Endothelial cell of umbilical vein (primary cell): ENCODE measurements around the gene EXOC3L1. TPM values are rescaled to one million over a fixed set of nuclear protein-coding genes. Genes with fewer than 3 reads are reported as not detected.

Source experiments
- BruUV-seq: library from RNA; stranded (reverse); fragments of 400-500 nt; replicated peaks from 2 replicates; lab custom pipeline; 2021; lab: Mats Ljungman, UMichigan
- CTCF ChIA-PET: fragments of 300-600, 350-600 bp; sonication (Branson Sonifier 250); formaldehyde crosslinking; loops from one replicate; lab custom pipeline; 2021; ENCODE audit warnings: antibody characterized with exemption, inconsistent platforms; lab: Charles Lee
- POLR2A ChIA-PET: fragments of 300-600, 350-600 bp; sonication (Branson Sonifier 250); formaldehyde crosslinking; loops from one replicate; lab custom pipeline; 2021; ENCODE audit warnings: antibody characterized with exemption, inconsistent platforms; lab: Charles Lee
- DNase-seq: peaks from one replicate; pipeline ENCODE4 v3.0.0-alpha.2; 2011; ENCODE audit warnings: low read depth, low spot score
- FAIRE-seq: peaks from 2 replicates; lab custom pipeline; 2011; peaks lifted over from hg19 to GRCh38; lab: Jason Lieb, UNC
- H2AFZ ChIP-seq: 2 replicates; pipeline ENCODE4 v1.6.0; 2012; ENCODE audit warnings: low read depth, low read length, control low read depth, inconsistent platforms
- H3K27ac ChIP-seq: 2 replicates; pipeline ENCODE4 v1.5.1; 2011; ENCODE audit warnings: low read depth, mild to moderate bottlenecking, control low read depth, low read length, moderate library complexity; ENCODE audit not compliant: insufficient read depth
- H3K27me3 ChIP-seq, 2 experiments: 2 replicates each; pipeline versions ENCODE4 v1.6.0 to v1.6.1; 2011; ENCODE audit warnings: low read length in 2 of 2, mixed read lengths in 1 of 2; ENCODE audit not compliant: control insufficient read depth in 2 of 2, insufficient read depth in 2 of 2
- H3K36me3 ChIP-seq, 2 experiments: 2 replicates in 1 of 2; 3 replicates in 1 of 2; pipeline ENCODE4 v1.5.1; 2011; ENCODE audit warnings: low read length in 2 of 2, mild to moderate bottlenecking in 1 of 2, moderate library complexity in 1 of 2; ENCODE audit not compliant: control insufficient read depth in 2 of 2, insufficient read depth in 2 of 2; ENCODE audit errors: extremely low read depth in 1 of 2
- H3K4me1 ChIP-seq: 3 replicates; pipeline ENCODE4 v1.5.1; 2011; ENCODE audit warnings: mild to moderate bottlenecking, low read length; ENCODE audit not compliant: control insufficient read depth, insufficient read depth; ENCODE audit errors: extremely low read depth
- H3K4me2 ChIP-seq: 2 replicates; pipeline ENCODE4 v1.6.1; 2011; ENCODE audit warnings: low read length, control low read depth, mixed read lengths; ENCODE audit not compliant: insufficient read depth
- H3K4me3 ChIP-seq, 3 experiments: fragments of 200-600 bp in 1 of 3; sonication (generic), shearing (Covaris generic) in 1 of 3; replicated peaks in 1 of 3; 2 replicates each; pipeline ENCODE4 v1.5.1; 2011 to 2016; ENCODE audit warnings: control low read depth in 3 of 3, low read length in 3 of 3, mild to moderate bottlenecking in 2 of 3, inconsistent platforms in 1 of 3, low read depth in 1 of 3, moderate library complexity in 1 of 3; ENCODE audit not compliant: insufficient read depth in 1 of 3
- H3K79me2 ChIP-seq: 2 replicates; pipeline ENCODE4 v1.6.0; 2012; ENCODE audit warnings: low read length, inconsistent platforms; ENCODE audit not compliant: control insufficient read depth, insufficient read depth
- H3K9ac ChIP-seq: replicated peaks from 2 replicates; pipeline ENCODE3; 2011; ENCODE audit warnings: low read length, control low read depth; ENCODE audit not compliant: insufficient read depth; ENCODE audit errors: extremely low read depth
- H3K9me1 ChIP-seq: replicated peaks from 3 replicates; pipeline ENCODE4 v1.6.0; 2011; ENCODE audit warnings: mild to moderate bottlenecking, low read length; ENCODE audit not compliant: control insufficient read depth, insufficient read depth; ENCODE audit errors: extremely low read depth
- H3K9me3 ChIP-seq: replicated peaks from 2 replicates; pipeline ENCODE4 v1.5.1; 2012; ENCODE audit warnings: low read length, inconsistent platforms; ENCODE audit not compliant: control insufficient read depth, insufficient read depth
- H4K20me1 ChIP-seq: replicated peaks from 2 replicates; pipeline ENCODE3; 2011; ENCODE audit warnings: mild to moderate bottlenecking, low read length; ENCODE audit not compliant: control insufficient read depth, insufficient read depth; ENCODE audit errors: extremely low read depth
- CTCF ChIP-seq, 2 donors: IDR thresholded peaks; 1 replicate in 1 of 2; 2 replicates in 1 of 2; pipeline ENCODE4 v1.5.1; 2011; ENCODE audit warnings: low read length in 2 of 2, mild to moderate bottlenecking in 2 of 2, moderate library complexity in 2 of 2, control low read depth in 1 of 2, inconsistent platforms in 1 of 2, low read depth in 1 of 2; ENCODE audit not compliant: insufficient read depth in 1 of 2; ENCODE audit errors: extremely low read depth in 1 of 2
- EZH2 ChIP-seq: IDR thresholded peaks from 2 replicates; pipeline ENCODE4 v1.6.1; 2012; ENCODE audit warnings: borderline replicate concordance, low read depth, mild to moderate bottlenecking, moderate library complexity, low read length, inconsistent platforms; ENCODE audit not compliant: severe bottlenecking
- FOS ChIP-seq: IDR thresholded peaks from 2 replicates; pipeline ENCODE4 v1.6.1; 2011; ENCODE audit warnings: mild to moderate bottlenecking, low read length, moderate library complexity, borderline replicate concordance; ENCODE audit not compliant: insufficient read depth
- GATA2 ChIP-seq: IDR thresholded peaks from 2 replicates; pipeline ENCODE4 v1.7.0; 2011; ENCODE audit warnings: low read depth, mild to moderate bottlenecking, moderate library complexity, mixed read lengths, low read length; ENCODE audit not compliant: insufficient read length, insufficient read depth
- JUN ChIP-seq: IDR thresholded peaks from 2 replicates; pipeline ENCODE4 v1.6.1; 2011; ENCODE audit warnings: borderline replicate concordance, low read depth; ENCODE audit not compliant: insufficient read length, insufficient read depth
- MAX ChIP-seq: IDR thresholded peaks from 2 replicates; pipeline ENCODE4 v1.6.1; 2011; ENCODE audit not compliant: insufficient read depth, insufficient read length
- MYC ChIP-seq: IDR thresholded peaks from one replicate; pipeline ENCODE4 v1.6.1; 2011; ENCODE audit warnings: mild to moderate bottlenecking, low read depth, low read length
- POLR2A ChIP-seq: IDR thresholded peaks from 2 replicates; pipeline ENCODE4 v1.6.1; 2012; ENCODE audit warnings: low read depth, mild to moderate bottlenecking, control low read depth, low read length
- POLR2AphosphoS5 ChIP-seq: IDR thresholded peaks from 2 replicates; pipeline ENCODE4 v1.6.1; 2012; ENCODE audit warnings: low read depth, mild to moderate bottlenecking, control low read depth, low read length, moderate library complexity; ENCODE audit not compliant: insufficient read depth
- dilution Hi-C: fragments of 300-500 bp; cut with MboI; formaldehyde crosslinking; loops from one replicate; pipeline ENCODE4 v1.15.0; 2019; ENCODE audit warnings: low sequenced_read_pairs; ENCODE audit not compliant: extremely low pct_ligation_motif_present
- intact Hi-C: fragments of 100-400 bp; cut with micrococcal nuclease; formaldehyde crosslinking; loops from one replicate; pipeline ENCODE4 v1.10.0; 2022
- polyA plus RNA-seq, 4 experiments: library from polyadenylated mRNA; depleted of rRNA in 3 of 4; stranded (reverse) in 3 of 4; unstranded in 1 of 4; fragments of >200 nt; gene quantifications; 2 replicates each; pipeline versions ENCODE4 v1.2.1 to v1.2.3, GENCODE V29; 2011 to 2012; ENCODE audit warnings: missing spikeins in 1 of 4
- total RNA-seq: library from RNA; stranded (reverse); gene quantifications from 2 replicates; pipeline ENCODE4 v1.2.3, GENCODE V29; 2021

Gene EXOC3L1
- total and polyA plus RNA-seq, 2 donors (not counting 3 experiments of a cell fraction or from before 2014, with no cell fraction given): 10.8 to 11.6 TPM

- no peak overlapping the region for H2AFZ ChIP-seq
- no peak overlapping the region for H3K27ac ChIP-seq
- peaks cover 2 to 43% of the 10 kb centered on the region in 2 experiments for H3K36me3 ChIP-seq
- H3K4me1 ChIP-seq: peaks cover 2% of the 10 kb centered on the region
- H4K20me1 ChIP-seq: no peaks in the 10 kb centered on the region
- no peak for DNase-seq
- no peaks in the 10 kb centered on the region for H3K79me2 ChIP-seq
- intact Hi-C loops: no loop called here
- TF ChIP-seq MAX: no peak
- TF ChIP-seq EZH2: no peak
- no peak for TF ChIP-seq MYC
- no peak for TF ChIP-seq JUN
- H3K27me3 ChIP-seq: no peaks in the 10 kb centered on the region
- no peaks in the 10 kb centered on the region for H3K9me1 ChIP-seq
- H3K4me3 ChIP-seq: no peak overlapping the region
- no peak overlapping the region for H3K9ac ChIP-seq
- H3K4me2 ChIP-seq: no peak overlapping the region
- dilution Hi-C loops: no loop called here
- no peak for FAIRE-seq
- POLR2A ChIA-PET: interaction anchor here (0.6 kb wide), 1 partner anchor 56 kb away, joined by 3 read pairs; no protein-coding TSS in a partner anchor
- no TSS peak for BruUV-seq
- no peaks in the 10 kb centered on the region for H3K9me3 ChIP-seq
- CTCF ChIA-PET: interaction anchor here (0.9 to 1.6 kb wide), 3 partner anchors 10 to 47 kb away, joined by 3 to 6 read pairs (median 5); partner anchors contain the start of gene E2F4
Measured at GRCh38 chr16:67202426-67202825, 12.5 kb upstream of the EXOC3L1 start.

GRCh38 chr16:67201411-67202345 lies 11.7 kb upstream of the EXOC3L1 start:
- no peak overlapping the region for H3K4me3 ChIP-seq
- no peaks in the 10 kb centered on the region for H3K9me1 ChIP-seq
- ChIA-PET POLR2A (interaction anchor here (0.6 kb wide), 2 partner anchors 56 to 137 kb away, joined by 3 read pairs; no protein-coding TSS in a partner anchor), CTCF (interaction anchor here (0.9 to 1.6 kb wide), 3 partner anchors 9 to 46 kb away, joined by 3 to 6 read pairs (median 5); partner anchors contain the start of gene E2F4)
- H3K79me2 ChIP-seq: peaks cover 2% of the 10 kb centered on the region
- H3K4me2 ChIP-seq: no peak overlapping the region
- H3K27me3 ChIP-seq: no peaks in the 10 kb centered on the region
- H4K20me1 ChIP-seq: no peaks in the 10 kb centered on the region
- no peak overlapping the region for H3K27ac ChIP-seq
- H3K9me3 ChIP-seq: no peaks in the 10 kb centered on the region
- H3K4me1 ChIP-seq: peaks cover 2% of the 10 kb centered on the region
- FAIRE-seq (no peak), DNase-seq (no peak)
- H3K9ac ChIP-seq: no peak overlapping the region
- dilution Hi-C loops: no loop called here
- BruUV-seq: no TSS peak
- no peak for TF ChIP-seq POLR2AphosphoS5
- no peak for TF ChIP-seq GATA2
- TF ChIP-seq MAX: no peak
- TF ChIP-seq JUN: no peak
- TF ChIP-seq EZH2: no peak
- no peak for TF ChIP-seq FOS
- no peak for TF ChIP-seq CTCF (IDR thresholded peaks at IDR 0.05; ENCODE audit: extremely low read depth in 1 of 2, insufficient read depth in 1 of 2, low read depth in 1 of 2, low read length in 2 of 2)
- no peak for TF ChIP-seq POLR2A
- no peak for TF ChIP-seq MYC
- intact Hi-C loops: no loop called here
- H2AFZ ChIP-seq: no peak overlapping the region
- peaks cover 9 to 50% of the 10 kb centered on the region in 2 experiments for H3K36me3 ChIP-seq
